ENCODE results near the gene PAK1.

GRCh38 chr11:77440678-77441077 is 33.2 kb downstream of the PAK1 start:
- TF ChIP-seq POLR2AphosphoS5 (IDR thresholded peaks at IDR 0.05; ENCODE audit: low read length) (no peak), CTCF (IDR thresholded peaks at IDR 0.05 in 2 of 3, conservative IDR thresholded peaks at IDR 0.05 in 1 of 3; ENCODE audit: control insufficient read depth in 2 of 3, extremely low read depth in 1 of 3, insufficient read depth in 1 of 3, low read depth in 3 of 3, low read length in 3 of 3) (no peak), ZNF274 (IDR thresholded peaks at IDR 0.05; ENCODE audit: insufficient read depth, insufficient read length) (no peak), POLR2A (IDR thresholded peaks at IDR 0.05; ENCODE audit: low read depth, low read length) (no peak), CUX1 (IDR thresholded peaks at IDR 0.05; ENCODE audit: insufficient replicate concordance, low read depth, low read length) (no peak), JUND (IDR thresholded peaks at IDR 0.05; ENCODE audit: low read depth, low read length) (no peak)
- TF ChIP-seq, protein P1, sequence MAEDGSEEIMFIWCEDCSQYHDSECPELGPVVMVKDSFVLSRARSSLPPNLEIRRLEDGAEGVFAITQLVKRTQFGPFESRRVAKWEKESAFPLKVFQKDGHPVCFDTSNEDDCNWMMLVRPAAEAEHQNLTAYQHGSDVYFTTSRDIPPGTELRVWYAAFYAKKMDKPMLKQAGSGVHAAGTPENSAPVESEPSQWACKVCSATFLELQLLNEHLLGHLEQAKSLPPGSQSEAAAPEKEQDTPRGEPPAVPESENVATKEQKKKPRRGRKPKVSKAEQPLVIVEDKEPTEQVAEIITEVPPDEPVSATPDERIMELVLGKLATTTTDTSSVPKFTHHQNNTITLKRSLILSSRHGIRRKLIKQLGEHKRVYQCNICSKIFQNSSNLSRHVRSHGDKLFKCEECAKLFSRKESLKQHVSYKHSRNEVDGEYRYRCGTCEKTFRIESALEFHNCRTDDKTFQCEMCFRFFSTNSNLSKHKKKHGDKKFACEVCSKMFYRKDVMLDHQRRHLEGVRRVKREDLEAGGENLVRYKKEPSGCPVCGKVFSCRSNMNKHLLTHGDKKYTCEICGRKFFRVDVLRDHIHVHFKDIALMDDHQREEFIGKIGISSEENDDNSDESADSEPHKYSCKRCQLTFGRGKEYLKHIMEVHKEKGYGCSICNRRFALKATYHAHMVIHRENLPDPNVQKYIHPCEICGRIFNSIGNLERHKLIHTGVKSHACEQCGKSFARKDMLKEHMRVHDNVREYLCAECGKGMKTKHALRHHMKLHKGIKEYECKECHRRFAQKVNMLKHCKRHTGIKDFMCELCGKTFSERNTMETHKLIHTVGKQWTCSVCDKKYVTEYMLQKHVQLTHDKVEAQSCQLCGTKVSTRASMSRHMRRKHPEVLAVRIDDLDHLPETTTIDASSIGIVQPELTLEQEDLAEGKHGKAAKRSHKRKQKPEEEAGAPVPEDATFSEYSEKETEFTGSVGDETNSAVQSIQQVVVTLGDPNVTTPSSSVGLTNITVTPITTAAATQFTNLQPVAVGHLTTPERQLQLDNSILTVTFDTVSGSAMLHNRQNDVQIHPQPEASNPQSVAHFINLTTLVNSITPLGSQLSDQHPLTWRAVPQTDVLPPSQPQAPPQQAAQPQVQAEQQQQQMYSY (CRISPR knock-in tag; IDR thresholded peaks at IDR 0.05): no peak

Data from GM12878 (cell line).